NB4 (cell line): ENCODE measurements around the gene IBA57.

Source experiments
- CTCF ChIP-seq: IDR thresholded peaks from one replicate; pipeline ENCODE4 v1.5.1; 2012; ENCODE audit warnings: low read depth, low read length
- MAX ChIP-seq: IDR thresholded peaks from 2 replicates; pipeline ENCODE4 v1.6.1; 2011; ENCODE audit warnings: low read depth, low read length
- MYC ChIP-seq: IDR thresholded peaks from 2 replicates; pipeline ENCODE4 v1.6.1; 2011; ENCODE audit warnings: low read depth, low read length
- POLR2A ChIP-seq: IDR thresholded peaks from 2 replicates; pipeline ENCODE4 v1.6.1; 2011; ENCODE audit warnings: mild to moderate bottlenecking; ENCODE audit not compliant: insufficient read length; ENCODE audit errors: extremely low read depth

- TF ChIP-seq POLR2A (no peak), CTCF (no peak), MAX (no peak), MYC (no peak)
Observed at GRCh38 chr1:228142155-228142691, 23.4 kb upstream of the IBA57 start.
